Stimulated activated CD4-positive, alpha-beta T cell treated with anti-CD3 and anti-CD28 coated beads, Interleukin-2, amount 100 ng/mL, for 4 hours (primary cell): Measurements from ENCODE around the gene HES1.
A peak's percentile ranks its signal among the peaks of the same experiment; 100 is the strongest.
"Not testable (repeated sequence)": the region's sequence is repeated elsewhere in the genome, so short reads cannot be mapped to it uniquely, and the experiment has no call there.

Experiments
- DNase-seq: peaks from one replicate; pipeline ENCODE4 v3.0.0-alpha.2; 2020; ENCODE audit warnings: low read depth

HES1 gene

DNA sequence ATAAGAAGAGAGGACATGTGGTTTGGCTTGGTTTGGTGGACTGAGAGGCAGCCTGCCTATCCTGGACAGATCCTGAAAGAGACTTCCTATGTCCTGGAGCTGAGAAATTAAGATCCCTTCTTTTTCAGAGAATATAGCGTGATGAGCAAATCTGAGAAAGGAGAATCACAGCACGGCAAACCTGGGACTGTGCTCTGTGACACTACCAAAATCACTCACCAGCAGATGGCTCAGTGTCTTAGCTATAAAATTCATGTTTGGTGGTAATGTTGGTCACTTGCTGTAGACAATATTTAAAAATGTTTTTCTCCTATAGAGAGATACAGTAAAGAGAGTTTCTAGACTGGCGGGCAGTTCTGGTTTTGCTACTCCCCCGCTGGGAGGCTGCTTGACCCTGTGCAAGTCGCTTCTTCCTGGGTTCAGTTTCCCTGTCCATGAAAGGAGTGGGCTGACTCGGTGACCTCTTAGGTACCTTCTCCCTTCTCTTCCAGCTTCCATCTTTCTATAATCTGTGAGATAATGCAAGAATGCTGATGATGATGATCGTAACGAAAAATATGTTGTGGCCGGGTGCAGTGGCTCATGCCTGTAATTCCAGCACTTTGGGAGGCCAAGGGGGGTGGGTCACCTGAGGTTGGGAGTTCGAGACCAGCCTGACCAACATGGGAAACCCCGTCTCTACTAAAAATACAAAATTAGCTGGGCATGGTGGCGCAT, 7.6 kb upstream of the HES1 start:
- no peak for DNase-seq

DNA sequence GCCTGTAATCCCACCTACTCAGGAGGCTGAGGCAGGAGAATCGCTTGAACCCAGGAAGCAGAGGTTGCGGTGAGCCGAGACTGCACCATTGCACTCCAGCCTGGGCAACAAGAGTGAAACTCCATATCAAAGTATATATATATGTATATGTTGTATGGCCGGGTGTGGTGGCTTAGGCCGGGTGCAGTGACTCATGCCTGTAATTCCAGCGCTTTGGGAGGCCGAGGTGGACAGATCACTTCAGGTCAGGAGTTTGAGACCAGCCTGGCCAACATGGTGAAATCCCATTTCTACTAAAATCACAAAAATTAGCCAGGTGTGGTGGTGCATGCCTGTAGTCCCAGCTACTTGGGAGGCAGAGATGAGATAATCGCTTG, 7.0 kb upstream of the HES1 start:
- DNase-seq = not testable (repeated sequence)

DNA sequence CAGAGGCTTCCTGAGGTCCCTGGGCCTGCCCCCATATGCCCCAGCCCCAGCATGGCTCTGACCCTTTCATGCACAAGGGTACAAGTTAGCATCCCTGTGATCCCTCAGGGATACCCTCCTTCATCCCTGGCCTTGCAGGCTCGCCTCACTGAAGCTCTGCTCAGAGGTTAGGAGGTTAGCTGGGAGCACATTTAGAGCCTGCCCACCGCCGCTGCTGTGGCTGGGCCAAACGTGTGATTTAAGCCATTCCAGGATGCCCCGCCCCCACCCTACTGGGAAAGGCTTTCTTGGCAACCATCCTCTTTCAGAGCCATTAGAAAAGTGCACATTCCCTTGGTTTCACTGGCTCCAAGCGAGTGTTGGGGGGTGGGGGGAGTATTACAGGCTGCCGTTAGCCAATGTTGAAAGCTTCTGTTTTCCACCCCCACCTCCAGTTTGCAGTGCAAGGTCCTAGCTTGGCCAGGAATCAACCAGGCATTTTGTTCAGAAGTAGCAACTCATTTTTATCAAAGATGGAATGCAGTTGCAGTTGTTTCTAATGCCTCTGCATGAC, 6.3 kb upstream of the HES1 start:
- no peak for DNase-seq

GRCh38 chr3:194130188-194130587, 5.8 kb upstream of the HES1 start:
- DNase-seq = no peak

DNA sequence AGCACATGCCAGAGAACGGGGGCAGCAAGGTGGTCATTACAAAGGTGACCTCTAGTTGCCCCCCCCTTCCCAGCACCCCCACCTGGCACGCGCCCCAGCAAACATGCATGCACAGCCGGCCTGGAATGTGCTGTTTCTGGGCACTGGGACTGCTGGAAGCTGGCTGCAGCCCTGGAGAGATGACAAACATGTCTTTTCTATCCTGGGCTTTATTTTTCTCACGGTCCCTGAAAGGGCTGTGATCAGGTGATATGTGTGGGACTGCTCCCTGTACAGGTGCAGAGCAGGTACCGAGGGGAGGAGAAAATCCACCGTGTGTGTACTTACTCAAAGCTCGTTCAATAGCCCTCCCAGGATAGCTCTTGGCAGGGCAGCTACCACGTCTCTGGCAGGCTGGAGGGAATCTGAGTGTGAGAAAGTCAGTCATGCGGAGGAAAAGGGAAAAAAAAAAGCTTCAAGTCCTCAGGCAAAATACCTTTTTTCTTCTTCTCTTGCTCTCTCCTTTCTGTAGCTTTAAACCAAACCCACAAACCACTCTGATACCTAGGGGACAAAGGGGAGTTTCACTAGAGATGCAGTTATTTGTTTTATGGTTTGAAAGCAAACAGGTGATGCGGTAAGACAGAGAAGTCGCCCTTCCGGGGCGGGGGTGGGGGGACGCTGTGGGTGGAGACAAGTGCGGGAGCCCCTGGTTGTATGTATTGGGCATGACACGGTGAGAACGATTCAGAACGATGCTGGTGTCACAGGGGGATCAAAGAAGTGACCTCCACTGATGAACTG, 5.0 kb upstream of the HES1 start:
- DNase-seq = no peak

GRCh38 chr3:194132465-194133286, 3.3 kb upstream of the HES1 start:
- DNase-seq = no peak

- DNase-seq = no peak
Observed at GRCh38 chr3:194133661-194134230, 2.2 kb upstream of the HES1 start.

DNA sequence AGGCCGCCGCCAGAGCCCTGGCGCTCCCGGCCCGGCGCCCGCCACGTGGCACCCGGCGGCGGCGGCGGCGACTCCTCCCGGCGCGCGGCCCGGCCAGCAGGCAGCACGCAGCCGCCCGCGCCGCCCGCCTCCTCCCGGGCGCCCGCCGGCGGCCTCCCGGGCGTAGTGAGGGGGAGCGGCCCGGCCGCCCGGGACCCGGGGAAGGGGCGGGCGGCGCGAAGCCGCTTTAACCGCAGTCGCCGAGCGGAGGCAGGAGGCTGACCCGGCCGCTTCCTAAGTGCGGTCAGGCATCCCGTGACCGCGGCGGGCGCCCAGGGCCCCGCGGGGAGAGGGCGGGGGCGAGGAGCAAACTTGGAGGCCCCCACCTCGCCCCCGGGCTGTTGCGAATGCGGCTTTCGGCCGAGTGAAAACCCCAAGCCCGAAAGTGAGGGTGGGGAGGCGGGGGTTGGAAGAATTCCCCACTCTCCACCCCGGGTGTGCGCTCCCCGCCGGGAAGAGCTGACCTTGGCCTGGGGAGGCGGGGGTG, 1.7 kb upstream of the HES1 start:
- DNase-seq = peak; percentile 46

- peak; percentile 75 for DNase-seq
Observed at GRCh38 chr3:194134757-194135515, 1.0 kb upstream of the HES1 start.

- no peak for DNase-seq
Observed at GRCh38 chr3:194135516-194135805, 487 bp upstream of the HES1 start.

DNA sequence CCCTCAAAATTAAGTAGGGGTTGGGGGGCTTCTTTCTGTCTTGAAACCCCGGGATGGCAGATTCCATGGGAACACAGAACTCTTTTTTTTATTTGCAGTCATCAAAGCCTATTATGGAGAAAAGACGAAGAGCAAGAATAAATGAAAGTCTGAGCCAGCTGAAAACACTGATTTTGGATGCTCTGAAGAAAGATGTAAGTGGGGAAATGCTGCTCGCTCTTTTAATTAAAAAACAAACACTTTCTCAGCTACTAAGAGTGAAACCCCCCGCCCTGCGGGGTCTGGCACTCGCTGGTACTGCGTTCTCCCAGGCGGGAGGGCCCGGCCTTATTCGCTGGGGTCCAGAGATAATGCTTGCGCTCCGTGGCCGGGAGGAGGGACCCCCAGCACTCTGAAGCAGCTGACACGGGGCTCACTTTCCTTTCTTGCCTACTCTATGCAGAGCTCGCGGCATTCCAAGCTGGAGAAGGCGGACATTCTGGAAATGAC, 615 bp downstream of the HES1 start:
- DNase-seq = no peak

- DNase-seq = no peak
Observed at GRCh38 chr3:194137008-194137505, 1.1 kb downstream of the HES1 start.

DNA sequence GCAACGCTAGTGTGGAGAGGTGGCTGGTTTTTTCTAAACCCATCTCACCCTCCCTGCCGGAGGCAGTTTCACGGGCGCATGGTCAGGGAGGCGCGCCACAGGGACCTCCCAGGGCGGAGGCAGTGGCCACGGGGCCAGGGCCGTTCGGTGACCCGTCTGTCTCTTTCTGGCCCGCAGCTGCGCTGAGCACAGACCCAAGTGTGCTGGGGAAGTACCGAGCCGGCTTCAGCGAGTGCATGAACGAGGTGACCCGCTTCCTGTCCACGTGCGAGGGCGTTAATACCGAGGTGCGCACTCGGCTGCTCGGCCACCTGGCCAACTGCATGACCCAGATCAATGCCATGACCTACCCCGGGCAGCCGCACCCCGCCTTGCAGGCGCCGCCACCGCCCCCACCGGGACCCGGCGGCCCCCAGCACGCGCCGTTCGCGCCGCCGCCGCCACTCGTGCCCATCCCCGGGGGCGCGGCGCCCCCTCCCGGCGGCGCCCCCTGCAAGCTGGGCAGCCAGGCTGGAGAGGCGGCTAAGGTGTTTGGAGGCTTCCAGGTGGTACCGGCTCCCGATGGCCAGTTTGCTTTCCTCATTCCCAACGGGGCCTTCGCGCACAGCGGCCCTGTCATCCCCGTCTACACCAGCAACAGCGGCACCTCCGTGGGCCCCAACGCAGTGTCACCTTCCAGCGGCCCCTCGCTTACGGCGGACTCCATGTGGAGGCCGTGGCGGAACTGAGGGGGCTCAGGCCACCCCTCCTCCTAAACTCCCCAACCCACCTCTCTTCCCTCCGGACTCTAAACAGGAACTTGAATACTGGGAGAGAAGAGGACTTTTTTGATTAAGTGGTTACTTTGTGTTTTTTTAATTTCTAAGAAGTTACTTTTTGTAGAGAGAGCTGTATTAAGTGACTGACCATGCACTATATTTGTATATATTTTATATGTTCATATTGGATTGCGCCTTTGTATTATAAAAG, 1.8 kb downstream of the HES1 start:
- no peak for DNase-seq

DNA sequence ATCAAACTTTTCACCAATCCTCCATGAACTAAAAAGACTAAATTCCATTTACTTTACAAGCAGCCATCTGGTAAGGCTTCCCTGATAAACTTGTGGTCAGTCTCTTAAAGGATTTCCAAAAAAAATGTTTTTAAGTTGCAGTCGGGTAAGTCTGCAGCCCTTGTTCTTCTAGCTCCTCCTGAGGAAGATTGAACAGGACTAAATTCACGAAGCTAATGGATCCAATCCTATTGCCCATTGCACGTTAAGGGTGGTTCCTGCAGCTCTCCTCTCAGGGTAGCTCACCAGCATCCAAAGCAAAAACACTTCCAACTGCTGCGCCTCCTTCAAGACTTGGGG, 2.8 kb downstream of the HES1 start:
- no peak for DNase-seq

GRCh38 chr3:194139071-194139813, 3.3 kb downstream of the HES1 start:
- no peak for DNase-seq

DNA sequence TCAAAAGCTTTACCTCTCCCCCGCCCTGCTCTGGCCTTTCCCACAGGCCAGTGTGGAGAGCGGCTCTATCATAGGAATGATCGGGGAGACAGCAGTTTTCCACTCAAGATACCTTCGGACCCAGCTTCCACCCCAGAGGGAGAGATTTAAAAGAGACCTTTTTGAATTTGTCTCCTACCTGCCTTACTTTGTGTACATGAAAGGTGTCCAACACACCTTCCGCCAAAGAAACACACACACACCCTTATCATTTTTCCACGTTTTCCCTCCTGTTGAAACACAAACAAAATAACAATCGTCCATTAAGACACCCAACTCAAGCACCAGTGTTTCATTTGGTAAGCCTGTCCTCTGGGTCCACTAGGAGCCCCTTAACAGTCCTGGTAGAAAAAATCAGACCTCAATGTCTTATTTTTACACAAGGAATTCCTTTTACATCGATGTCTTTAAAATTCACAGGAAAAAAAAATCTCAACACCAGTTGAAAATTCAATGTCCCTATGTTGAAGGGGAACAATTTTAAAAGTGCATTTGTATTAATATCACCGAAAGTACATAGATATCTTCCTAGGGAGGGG, 4.0 kb downstream of the HES1 start:
- no peak for DNase-seq

DNA sequence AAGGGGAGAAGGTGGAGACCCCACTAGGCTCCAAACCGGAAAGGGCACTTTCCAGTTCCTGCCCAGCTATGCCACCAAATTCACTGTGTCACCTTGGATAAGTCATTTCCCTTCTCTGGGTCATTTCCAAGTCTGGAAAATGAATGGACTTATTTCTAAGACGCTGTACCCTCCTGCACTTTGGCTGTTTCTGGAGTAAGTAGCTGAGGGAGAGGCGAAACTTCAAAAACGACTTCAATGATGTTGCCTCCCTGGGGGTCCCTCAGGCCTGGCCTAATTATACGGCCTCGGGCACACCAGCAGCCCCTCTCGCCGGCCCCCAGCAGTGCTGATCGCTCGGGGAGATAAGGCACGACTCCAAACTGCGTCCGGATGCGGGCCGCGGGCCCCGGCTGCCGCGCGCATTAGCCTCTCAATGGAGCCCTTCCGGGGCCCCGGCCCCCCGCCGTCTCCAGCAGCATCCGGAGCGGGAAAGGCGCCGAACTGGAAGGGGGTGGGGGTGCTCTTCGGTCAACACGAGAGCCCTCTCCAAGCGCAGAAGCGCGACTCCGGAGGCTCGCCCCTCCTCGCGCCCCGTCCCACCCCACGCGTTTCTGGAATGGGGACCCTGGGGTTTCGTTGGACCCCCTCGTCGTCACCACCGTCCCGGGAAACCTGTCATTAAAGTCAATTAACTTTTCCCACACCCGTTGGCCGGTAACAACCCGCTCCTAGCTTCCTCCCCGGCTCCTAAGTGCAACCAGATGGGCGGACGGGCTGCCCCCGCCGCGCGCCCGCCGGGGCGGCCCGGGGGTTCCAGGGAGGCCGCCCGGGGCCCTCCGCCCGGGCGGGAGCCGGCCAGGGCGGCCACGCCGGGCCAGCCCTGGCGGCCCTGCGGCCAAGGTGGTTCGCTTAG, 4.8 kb downstream of the HES1 start:
- no peak for DNase-seq
